GM18861 (cell line): ENCODE results near the gene PSMB4.
A peak's percentile ranks its signal among the peaks of the same experiment; 100 is the strongest.
"Not testable (repeated sequence)": the region's sequence is repeated elsewhere in the genome, so short reads cannot be mapped to it uniquely, and the experiment has no call there.

Experiments used
- ATAC-seq: cut with Tn5 transposase; IDR thresholded peaks from one replicate; pipeline ENCODE4 v1.9.1; 2021; ENCODE audit not compliant: unreplicated experiment

The PSMB4 gene

GRCh38 chr1:151437396-151437795 is 38.0 kb downstream of the PSMB4 start:
- not testable (repeated sequence) for ATAC-seq

DNA sequence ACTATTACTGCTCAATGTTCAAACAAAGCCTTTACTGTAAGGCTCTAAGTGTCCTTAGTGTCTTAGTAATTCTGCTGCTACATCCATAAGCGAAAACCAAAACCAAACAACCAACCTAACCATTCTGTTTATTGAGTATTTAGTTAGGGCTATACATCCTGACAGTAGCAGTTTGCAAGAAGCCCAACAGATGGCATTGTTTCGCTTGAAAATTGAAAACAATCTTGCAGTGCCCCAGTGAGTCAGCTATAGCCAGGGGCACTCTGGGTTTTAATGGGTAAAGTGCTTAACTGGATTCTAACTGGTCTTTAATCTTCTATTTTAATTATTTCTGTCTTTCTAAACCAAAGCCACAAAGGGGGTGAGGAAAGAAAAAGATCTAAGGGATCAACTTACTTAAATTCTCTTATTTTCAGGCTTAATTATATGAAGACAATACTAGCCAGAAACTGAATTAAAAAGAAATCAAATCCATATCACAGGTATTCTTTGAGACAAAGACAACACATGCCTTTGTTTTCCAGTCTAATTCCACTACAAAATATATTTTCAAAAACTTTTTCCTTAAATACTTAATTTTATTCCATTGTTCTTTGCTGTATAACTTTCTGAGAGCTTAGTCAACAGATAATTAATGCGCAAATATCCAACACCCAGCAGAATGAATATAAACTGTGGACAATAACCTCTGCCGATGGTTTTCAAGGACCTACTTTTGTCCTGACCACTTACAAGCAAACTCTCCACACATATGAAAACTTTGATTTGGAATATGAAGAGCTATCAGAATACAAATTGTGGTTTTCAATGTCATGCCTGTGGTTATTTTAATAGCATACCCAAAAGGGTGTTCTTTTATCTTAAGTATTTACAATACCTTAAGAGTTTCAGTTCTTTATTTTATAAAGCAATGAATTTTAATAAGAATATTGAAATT is 44.7 kb downstream of the PSMB4 start:
- peak; percentile 56 for ATAC-seq

DNA sequence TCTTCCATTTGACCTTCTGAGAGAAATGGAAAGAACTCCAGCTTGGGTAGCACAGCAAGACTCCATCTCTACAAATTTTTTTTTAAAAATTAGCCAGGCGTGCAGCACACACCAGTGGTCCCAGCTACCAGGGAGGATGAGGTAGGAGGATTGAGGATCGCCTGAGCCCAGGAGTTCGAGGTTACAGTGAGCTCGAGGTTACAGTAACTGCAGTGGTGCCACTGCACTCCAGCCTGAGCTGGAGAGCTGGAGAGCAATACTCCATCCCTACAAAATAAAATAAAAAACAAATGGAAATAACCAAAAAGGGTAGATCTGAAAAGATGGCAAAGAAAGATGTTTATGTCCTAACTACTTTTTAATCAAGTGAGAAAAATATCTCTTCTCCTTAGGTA is 45.4 kb downstream of the PSMB4 start:
- no peak for ATAC-seq

GRCh38 chr1:151447696-151448095 is 48.3 kb downstream of the PSMB4 start:
- ATAC-seq = no peak
